ENCODE measurements around the gene TMPRSS7. TPM values are rescaled to one million over a fixed set of nuclear protein-coding genes. Genes with fewer than 3 reads are reported as not detected.

TMPRSS7 gene
- total and polyA plus RNA-seq, 3 experiments from 2014 or later: not detected

GRCh38 chr3:112074616-112075497 lies 40.3 kb downstream of the TMPRSS7 start:
- peak in 3 of 5 donors; percentile 8 to 53 (median 37) for DNase-seq
- H3K36me3 ChIP-seq (ENCODE audit: insufficient read depth, low read length): no peaks in the 10 kb centered on the region
- no peak overlapping the region for H3K4me3 ChIP-seq (ENCODE audit: low read length)
- no peaks in the 10 kb centered on the region for H3K27me3 ChIP-seq (ENCODE audit: insufficient read depth, low read length, poor library complexity, severe bottlenecking)
- H3K27ac ChIP-seq (ENCODE audit: low read depth, low read length): no peak overlapping the region
- ChIA-PET CTCF (no interaction called here), POLR2A (no interaction called here)
- H3K4me1 ChIP-seq (ENCODE audit: insufficient read depth, low read length): peaks cover 21% of the 10 kb centered on the region
- Mint-ChIP-seq H3K4me1 (peaks cover 20 to 37% (median 28%) of the 10 kb centered on the region in 3 donors), H3K27me3 (peaks cover 4 to 21% of the 10 kb centered on the region in 2 donors), H3K9me3 (no peaks in the 10 kb centered on the region), H3K4me3 (peak overlapping the region in 4 of 7 donors; percentile 18 to 63 (median 30)), H3K27ac (peak overlapping the region in 6 of 8 donors; percentile 24 to 86 (median 57)), H3K36me3 (peaks cover 0 to 4% (median 0%) of the 10 kb centered on the region in 3 donors)
- H3K9me3 ChIP-seq (ENCODE audit: low read length): no peaks in the 10 kb centered on the region

DNA sequence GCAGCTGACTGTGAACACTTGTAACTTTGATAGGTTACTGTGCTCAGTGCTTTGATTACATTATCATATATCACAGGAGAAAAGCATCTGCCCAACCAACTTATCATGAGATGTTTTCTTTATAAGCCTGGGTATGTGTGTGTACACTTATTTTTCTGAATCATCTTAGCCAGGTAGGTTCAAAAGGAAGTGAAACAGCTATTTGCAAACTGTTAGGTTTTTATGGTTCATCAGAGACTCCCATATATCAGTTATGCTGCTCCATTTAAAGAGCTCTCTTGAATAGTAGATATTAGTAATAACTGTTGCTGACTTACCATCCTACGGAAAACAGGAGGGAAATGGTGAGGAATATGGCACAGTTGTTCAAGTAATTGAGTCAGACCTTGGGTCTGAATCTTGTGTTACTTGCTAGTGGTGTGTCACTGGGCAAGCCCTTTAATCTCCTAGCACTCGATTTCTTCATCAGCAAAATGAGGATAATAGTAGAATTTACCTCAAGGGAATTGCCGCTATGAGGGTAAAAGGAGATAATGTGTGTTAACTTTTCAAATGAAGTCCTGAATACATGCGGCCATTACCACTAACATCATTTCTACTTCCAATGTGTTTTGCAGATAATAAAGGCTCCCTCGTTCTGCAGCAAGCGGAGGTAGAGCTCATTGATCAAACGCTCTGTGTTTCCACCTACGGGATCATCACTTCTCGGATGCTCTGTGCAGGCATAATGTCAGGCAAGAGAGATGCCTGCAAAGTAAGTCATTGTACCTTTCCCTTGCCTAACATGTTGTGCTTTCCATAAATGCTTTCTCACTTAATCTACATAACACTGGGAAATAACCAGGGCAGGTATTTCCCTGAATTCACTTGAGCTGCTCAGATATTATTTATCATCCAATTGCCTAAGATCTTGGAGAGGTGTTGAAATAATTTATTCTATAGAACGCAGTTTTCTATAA lies 43.9 kb downstream of the TMPRSS7 start:
- ChIA-PET CTCF (no interaction called here), POLR2A (no interaction called here)
- peaks cover 21% of the 10 kb centered on the region for H3K4me1 ChIP-seq (ENCODE audit: insufficient read depth, low read length)

DNA sequence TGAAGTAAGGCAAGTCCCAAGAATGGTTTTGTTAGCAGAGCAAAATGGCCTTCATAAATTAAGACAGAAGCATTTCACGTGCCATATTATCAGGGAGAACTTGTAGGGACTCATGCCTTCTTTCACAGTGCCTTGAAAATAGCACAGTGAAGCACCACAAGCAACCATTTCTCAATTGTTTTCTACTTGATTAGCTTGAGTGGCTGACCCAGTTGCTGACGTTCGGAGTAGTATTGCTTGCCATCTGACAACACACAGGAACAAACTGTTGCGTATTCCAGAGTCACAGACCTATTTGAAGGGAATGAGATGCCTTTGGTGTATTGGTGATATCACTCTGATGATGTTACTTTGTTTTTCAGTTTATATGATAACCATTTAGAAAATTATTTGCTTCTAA lies 48.7 kb downstream of the TMPRSS7 start:
- Mint-ChIP-seq H3K4me1 (peaks cover 10 to 21% (median 21%) of the 10 kb centered on the region in 3 donors), H3K36me3 (peaks cover 0 to 1% (median 0%) of the 10 kb centered on the region in 3 donors), H3K4me3 (no peak overlapping the region), H3K27ac (no peak overlapping the region), H3K27me3 (peaks cover 10 to 13% of the 10 kb centered on the region in 2 donors), H3K9me3 (no peaks in the 10 kb centered on the region)
- CTCF ChIA-PET: no interaction called here
- POLR2A ChIA-PET: no interaction called here
- H3K27me3 ChIP-seq (ENCODE audit: insufficient read depth, low read length, poor library complexity, severe bottlenecking): no peaks in the 10 kb centered on the region
- no peak overlapping the region for H3K4me3 ChIP-seq (ENCODE audit: low read length)
- no peak for DNase-seq
- H3K4me1 ChIP-seq (ENCODE audit: insufficient read depth, low read length): peaks cover 5% of the 10 kb centered on the region
- no peaks in the 10 kb centered on the region for H3K36me3 ChIP-seq (ENCODE audit: insufficient read depth, low read length)
- H3K27ac ChIP-seq (ENCODE audit: low read depth, low read length): no peak overlapping the region
- H3K9me3 ChIP-seq (ENCODE audit: low read length): no peaks in the 10 kb centered on the region

More for the DNA sequence above, 43.9 kb downstream of the TMPRSS7 start:
- no peak overlapping the region for H3K27ac ChIP-seq (ENCODE audit: low read depth, low read length)
- Mint-ChIP-seq H3K4me3 (no peak overlapping the region), H3K27ac (no peak overlapping the region), H3K9me3 (no peaks in the 10 kb centered on the region), H3K36me3 (peaks cover 0 to 1% (median 0%) of the 10 kb centered on the region in 3 donors), H3K27me3 (peaks cover 4 to 17% of the 10 kb centered on the region in 2 donors), H3K4me1 (peaks cover 9 to 18% (median 12%) of the 10 kb centered on the region in 3 donors)
- H3K27me3 ChIP-seq (ENCODE audit: insufficient read depth, low read length, poor library complexity, severe bottlenecking): no peaks in the 10 kb centered on the region
- H3K4me3 ChIP-seq (ENCODE audit: low read length): no peak overlapping the region
- no peaks in the 10 kb centered on the region for H3K36me3 ChIP-seq (ENCODE audit: insufficient read depth, low read length)
- DNase-seq: no peak
- no peaks in the 10 kb centered on the region for H3K9me3 ChIP-seq (ENCODE audit: low read length)

DNA sequence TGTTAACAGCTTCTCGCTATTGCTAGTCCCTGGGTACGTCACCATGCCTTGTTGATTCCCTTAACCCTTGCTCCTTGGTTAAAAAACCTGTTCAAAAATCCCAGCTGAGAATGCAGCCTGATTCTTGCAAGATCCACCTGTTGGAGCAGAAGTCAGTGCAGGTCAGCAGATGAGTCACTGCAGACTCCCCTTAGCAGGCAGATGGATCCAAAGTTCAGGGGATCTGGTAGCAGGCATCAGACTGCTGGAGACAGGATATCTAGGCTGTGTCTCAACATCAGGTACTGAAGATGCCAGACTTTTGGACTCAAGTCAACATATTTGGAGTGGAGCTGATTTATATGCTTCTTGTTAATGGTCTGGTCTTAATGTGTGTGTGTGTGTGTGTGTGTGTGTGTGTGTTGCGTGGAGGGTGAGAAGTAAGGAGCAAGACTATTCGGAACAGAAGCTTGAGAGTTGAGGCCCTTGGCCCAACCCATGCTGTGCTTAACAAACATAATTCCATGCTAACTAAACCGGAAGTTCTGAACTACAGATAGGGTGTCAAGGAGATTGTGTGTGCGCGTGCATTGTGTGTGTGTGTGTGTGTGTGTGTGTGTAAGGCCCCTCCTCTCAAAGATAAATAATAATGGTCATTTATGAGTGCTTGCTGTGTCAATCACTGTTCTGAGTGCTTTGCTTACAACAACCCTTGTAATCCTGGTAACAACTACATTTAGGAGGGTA lies 50.6 kb downstream of the TMPRSS7 start:
- H3K36me3 ChIP-seq (ENCODE audit: insufficient read depth, low read length): no peaks in the 10 kb centered on the region
- POLR2A ChIA-PET: no interaction called here
- H3K36me3 Mint-ChIP-seq: peaks cover 0 to 1% (median 0%) of the 10 kb centered on the region in 3 donors

DNA sequence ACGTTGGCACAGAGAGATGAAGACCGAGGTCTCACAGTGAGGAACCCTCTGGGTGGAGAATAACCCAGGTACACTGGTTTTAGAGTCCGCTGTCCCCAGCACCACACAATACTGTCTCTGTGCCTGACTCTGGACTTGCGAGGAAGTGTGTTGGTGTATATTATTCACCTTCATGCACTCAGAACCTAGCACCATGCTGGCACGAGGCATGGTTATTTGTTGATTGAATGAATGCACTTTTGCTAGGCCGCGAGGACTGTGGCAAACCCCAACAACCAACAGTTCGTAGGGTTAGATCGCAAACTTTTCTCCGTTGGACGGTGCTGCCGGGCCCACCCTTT lies 51.2 kb downstream of the TMPRSS7 start:
- peak overlapping the region; percentile 53 for H3K4me3 ChIP-seq (ENCODE audit: low read length)
- POLR2A ChIA-PET: interaction anchor here (0.5 kb wide), 1 partner anchor 31 kb away, joined by 4 read pairs; no protein-coding TSS in a partner anchor

More for the DNA sequence above, 50.6 kb downstream of the TMPRSS7 start:
- CTCF ChIA-PET: no interaction called here
- Histone ChIP-seq H3K27ac (ENCODE audit: low read depth, low read length) (no peak overlapping the region), H3K4me3 (ENCODE audit: low read length) (no peak overlapping the region), H3K9me3 (ENCODE audit: low read length) (no peaks in the 10 kb centered on the region), H3K27me3 (ENCODE audit: insufficient read depth, low read length, poor library complexity, severe bottlenecking) (no peaks in the 10 kb centered on the region), H3K4me1 (ENCODE audit: insufficient read depth, low read length) (peaks cover 5% of the 10 kb centered on the region)
- Mint-ChIP-seq H3K4me3 (peak overlapping the region; percentile 74 to 89 (median 82)), H3K9me3 (no peaks in the 10 kb centered on the region), H3K27me3 (peaks cover 15 to 22% of the 10 kb centered on the region in 2 donors), H3K27ac (no peak overlapping the region), H3K4me1 (peaks cover 10 to 21% (median 21%) of the 10 kb centered on the region in 3 donors)
- no peak for DNase-seq

DNA sequence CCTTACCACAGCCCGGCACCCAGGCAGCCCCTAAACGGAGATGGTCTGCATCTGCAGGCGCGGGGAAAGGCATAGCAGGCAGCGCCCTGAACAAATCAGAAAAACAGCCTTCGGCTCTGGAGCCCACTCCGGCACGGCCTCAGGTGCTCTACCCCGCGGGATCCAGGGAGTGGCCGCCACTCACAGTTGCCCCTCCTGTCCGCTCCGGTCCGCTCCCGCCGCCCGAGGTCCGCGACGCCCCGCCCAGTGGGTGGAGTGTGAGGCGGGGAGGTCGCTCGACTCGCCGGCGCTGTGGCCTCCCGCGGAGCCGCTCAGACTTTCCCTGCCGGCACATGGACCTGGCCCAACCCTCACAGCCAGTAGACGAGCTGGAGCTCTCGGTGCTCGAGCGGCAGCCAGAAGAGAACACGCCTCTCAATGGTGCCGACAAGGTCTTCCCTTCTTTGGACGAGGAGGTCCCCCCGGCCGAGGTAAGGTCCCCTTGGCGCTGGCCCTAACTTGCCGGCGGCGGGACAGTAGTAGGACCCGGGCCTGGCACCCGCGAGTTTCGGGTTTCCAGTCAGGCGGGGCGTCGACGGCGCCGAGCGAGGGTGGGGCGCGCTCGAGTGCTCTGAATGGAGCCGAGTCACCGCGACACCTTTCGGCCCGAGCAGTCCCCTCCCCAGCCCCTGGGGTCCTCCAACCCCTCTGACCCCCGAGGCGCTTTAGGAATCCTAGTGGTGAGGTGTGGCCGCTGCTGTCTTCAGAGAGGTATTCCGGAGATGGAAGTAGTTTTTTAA lies 51.7 kb downstream of the TMPRSS7 start, which contains the start of gene C3orf52:
Gene C3orf52 (plus strand): TSS at position 314 of the 779 bp plus-strand sequence. CDS start 19 bp downstream, at position 333.
- H3K9me3 ChIP-seq (ENCODE audit: low read length): no peaks in the 10 kb centered on the region
- H3K27ac ChIP-seq (ENCODE audit: low read depth, low read length): no peak within 1 kb of the TSS
- H3K27me3 ChIP-seq (ENCODE audit: insufficient read depth, low read length, poor library complexity, severe bottlenecking): no peaks in the 10 kb centered on the region
- peak within 1 kb of the TSS; percentile 53 for H3K4me3 ChIP-seq (ENCODE audit: low read length)
- DNase-seq: peak; percentile 38 to 64 (median 47)
- no peaks in the 10 kb centered on the region for H3K36me3 ChIP-seq (ENCODE audit: insufficient read depth, low read length)
- Mint-ChIP-seq H3K4me3 (peak within 1 kb of the TSS; percentile 74 to 89 (median 82)), H3K36me3 (no peaks in the 10 kb centered on the region), H3K9me3 (no peaks in the 10 kb centered on the region), H3K27me3 (peaks cover 17 to 22% of the 10 kb centered on the region in 2 donors), H3K27ac (peak within 1 kb of the TSS in 4 of 8 donors; percentile 40 to 72 (median 60)), H3K4me1 (peaks cover 10 to 27% (median 26%) of the 10 kb centered on the region in 3 donors)
- CTCF ChIA-PET: no interaction called here
- peaks cover 10% of the 10 kb centered on the region for H3K4me1 ChIP-seq (ENCODE audit: insufficient read depth, low read length)
- POLR2A ChIA-PET: interaction anchor here (0.5 kb wide), 1 partner anchor 31 kb away, joined by 4 read pairs; no protein-coding TSS in a partner anchor

More for the DNA sequence above, 51.2 kb downstream of the TMPRSS7 start:
- peaks cover 0 to under 1% (median 0%) of the 10 kb centered on the region in 3 donors for H3K36me3 Mint-ChIP-seq
- DNase-seq: no peak
- no peaks in the 10 kb centered on the region for H3K9me3 Mint-ChIP-seq
- CTCF ChIA-PET: no interaction called here
- peaks cover 15 to 22% of the 10 kb centered on the region in 2 donors for H3K27me3 Mint-ChIP-seq
- peak overlapping the region; percentile 74 to 89 (median 82) for H3K4me3 Mint-ChIP-seq
- H3K4me1 Mint-ChIP-seq: peaks cover 10 to 24% (median 21%) of the 10 kb centered on the region in 3 donors
- peaks cover 8% of the 10 kb centered on the region for H3K4me1 ChIP-seq (ENCODE audit: insufficient read depth, low read length)
- no peaks in the 10 kb centered on the region for H3K36me3 ChIP-seq (ENCODE audit: insufficient read depth, low read length)
- H3K9me3 ChIP-seq (ENCODE audit: low read length): no peaks in the 10 kb centered on the region
- peak overlapping the region in 4 of 8 donors; percentile 12 to 63 (median 29) for H3K27ac Mint-ChIP-seq
- H3K27me3 ChIP-seq (ENCODE audit: insufficient read depth, low read length, poor library complexity, severe bottlenecking): no peaks in the 10 kb centered on the region
- no peak overlapping the region for H3K27ac ChIP-seq (ENCODE audit: low read depth, low read length)
